EL (cell line): ENCODE data around the gene SCAPER.
A peak's percentile ranks its signal among the peaks of the same experiment; 100 is the strongest.
"Not testable (repeated sequence)": the region's sequence is repeated elsewhere in the genome, so short reads cannot be mapped to it uniquely, and the experiment has no call there.

Source experiments
- DNase-seq: peaks from one replicate; pipeline ENCODE4 v3.0.0-alpha.2; 2016

The SCAPER gene

GRCh38 chr15:76310475-76311099 lies 594.6 kb downstream of the SCAPER start:
- DNase-seq, result peak; percentile 32

- DNase-seq, result peak; percentile 32
Observed at GRCh38 chr15:76309601-76310330, 595.4 kb downstream of the SCAPER start.

- DNase-seq, result no peak
Observed at GRCh38 chr15:76303909-76304308, 601.2 kb downstream of the SCAPER start.

- DNase-seq, result no peak
Observed at GRCh38 chr15:76299786-76300185, 605.4 kb downstream of the SCAPER start.

- no peak for DNase-seq
Observed at GRCh38 chr15:76298986-76299385, 606.2 kb downstream of the SCAPER start.

GRCh38 chr15:76297951-76298350 lies 607.2 kb downstream of the SCAPER start:
- DNase-seq, result not testable (repeated sequence)
